HG03460 (cell line): ENCODE measurements around the gene HSPB7.
"Not testable (repeated sequence)": the region's sequence is repeated elsewhere in the genome, so short reads cannot be mapped to it uniquely, and the experiment has no call there.

Experiments
- ATAC-seq: cut with Tn5 transposase; IDR thresholded peaks from one replicate; pipeline ENCODE4 v1.9.1; 2021; ENCODE audit not compliant: unreplicated experiment

Gene HSPB7

DNA sequence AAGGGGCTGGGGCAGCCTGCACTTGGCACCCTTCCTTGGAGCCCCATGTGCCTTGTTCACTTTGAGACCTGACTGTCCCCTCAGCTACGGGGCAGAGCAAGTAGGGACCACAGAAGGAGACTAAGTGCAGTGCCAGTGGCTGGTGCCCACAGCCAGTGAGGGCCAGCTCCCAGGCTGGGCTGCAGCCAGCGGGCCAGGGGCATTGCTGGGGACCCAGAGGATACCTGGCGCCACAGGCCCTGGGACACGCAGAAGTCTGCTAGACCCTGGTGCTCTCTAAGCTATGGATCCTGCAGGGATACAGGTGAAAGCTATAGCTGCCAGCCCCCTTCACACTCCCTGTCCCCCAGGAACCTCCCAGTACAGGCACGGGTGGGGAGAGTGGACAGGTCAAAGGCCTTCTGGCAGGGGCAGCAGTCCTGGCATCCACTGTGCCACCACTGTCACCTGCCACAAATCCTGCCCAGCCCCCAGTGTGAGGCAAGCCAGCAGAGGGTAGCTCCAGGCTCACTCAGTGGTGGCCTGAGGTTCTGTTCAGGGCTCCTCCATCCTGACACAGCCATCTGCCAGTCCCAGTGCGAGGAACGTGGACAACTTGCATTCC lies 5.3 kb upstream of the HSPB7 start:
- ATAC-seq = no peak

DNA sequence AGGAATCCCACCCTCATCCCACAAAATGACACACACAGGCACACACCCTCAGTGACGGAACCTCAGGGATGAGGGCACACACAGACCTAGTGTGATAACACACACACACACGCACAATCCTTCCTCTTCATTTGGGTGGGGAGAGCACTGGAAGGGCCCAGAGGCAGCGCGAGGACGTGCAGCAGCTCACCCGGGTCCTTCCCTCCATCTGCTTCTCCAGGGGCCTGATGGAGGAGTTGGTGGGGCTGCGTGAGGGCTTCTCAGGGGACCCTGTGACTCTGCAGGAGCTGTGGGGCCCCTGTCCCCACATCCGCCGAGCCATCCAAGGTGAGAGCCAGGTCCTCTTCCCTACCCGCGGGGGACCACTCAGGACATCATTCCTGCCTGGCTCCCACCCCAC lies 4.5 kb upstream of the HSPB7 start:
- no peak for ATAC-seq

DNA sequence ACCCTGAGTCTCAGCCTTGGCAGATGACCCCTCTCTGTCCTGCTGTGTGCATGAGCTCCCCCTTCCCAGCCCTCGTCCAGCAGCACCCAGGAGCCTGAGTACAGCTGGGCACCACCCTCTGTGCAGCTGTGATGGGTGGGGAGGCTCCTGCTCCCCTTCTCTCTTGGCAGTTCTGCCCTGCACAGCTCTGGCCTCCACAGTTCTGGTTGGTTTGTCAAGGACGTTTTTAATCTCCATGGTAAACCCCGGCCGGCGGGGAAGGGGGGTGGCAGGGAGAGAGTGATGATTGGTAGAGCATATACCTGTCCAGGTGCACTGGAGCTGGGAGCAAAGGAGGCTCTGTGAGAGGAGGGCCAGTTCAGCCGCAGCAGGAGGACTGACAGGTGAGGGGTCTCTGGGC lies 3.8 kb upstream of the HSPB7 start, which contains the start of gene CLCNKA:
Gene CLCNKA, plus strand, starts transcription at position 356 of the 400 bp plus-strand sequence. CDS start 584 bp downstream, outside the sequence.
- ATAC-seq = no peak

DNA sequence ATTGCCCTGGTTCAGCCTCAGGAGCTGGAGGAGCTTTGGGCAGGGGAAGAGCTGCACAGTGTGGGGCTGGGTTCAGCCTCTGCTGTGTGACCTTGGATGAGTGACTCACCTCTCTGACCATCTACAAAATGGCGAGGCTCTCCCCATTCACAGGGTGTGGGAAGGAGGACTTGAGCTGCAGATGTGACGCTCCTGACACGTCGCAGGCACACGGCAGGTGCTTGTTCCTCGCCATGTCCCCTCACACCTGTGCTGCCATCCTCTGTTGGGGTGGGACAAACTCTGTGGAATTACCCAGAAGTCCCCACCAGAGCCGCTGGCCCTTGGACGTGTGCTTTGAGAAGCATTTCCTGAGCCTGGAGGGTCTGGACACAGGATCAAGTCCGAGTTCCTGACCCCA lies 3.0 kb upstream of the HSPB7 start:
- not testable (repeated sequence) for ATAC-seq

DNA sequence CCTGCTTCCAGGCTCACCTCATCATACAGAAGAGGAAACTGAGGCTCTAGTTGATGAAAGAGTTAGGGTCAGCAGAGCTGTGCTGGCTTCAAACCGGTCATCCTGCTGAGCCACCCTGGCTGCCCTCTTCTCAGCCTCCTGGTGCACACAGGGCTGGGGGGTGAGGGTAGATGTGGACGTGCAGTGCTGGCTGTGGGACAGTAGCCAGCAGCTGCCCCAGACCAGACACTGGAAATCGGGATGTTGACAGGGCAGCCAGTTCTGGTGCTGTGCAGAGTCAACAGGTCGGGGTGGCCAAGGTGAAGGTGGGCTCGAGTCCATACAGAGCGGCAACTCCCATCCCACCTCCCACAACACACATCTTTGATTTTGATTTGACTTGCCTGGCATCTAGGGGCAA lies 2.5 kb upstream of the HSPB7 start:
- no peak for ATAC-seq

DNA sequence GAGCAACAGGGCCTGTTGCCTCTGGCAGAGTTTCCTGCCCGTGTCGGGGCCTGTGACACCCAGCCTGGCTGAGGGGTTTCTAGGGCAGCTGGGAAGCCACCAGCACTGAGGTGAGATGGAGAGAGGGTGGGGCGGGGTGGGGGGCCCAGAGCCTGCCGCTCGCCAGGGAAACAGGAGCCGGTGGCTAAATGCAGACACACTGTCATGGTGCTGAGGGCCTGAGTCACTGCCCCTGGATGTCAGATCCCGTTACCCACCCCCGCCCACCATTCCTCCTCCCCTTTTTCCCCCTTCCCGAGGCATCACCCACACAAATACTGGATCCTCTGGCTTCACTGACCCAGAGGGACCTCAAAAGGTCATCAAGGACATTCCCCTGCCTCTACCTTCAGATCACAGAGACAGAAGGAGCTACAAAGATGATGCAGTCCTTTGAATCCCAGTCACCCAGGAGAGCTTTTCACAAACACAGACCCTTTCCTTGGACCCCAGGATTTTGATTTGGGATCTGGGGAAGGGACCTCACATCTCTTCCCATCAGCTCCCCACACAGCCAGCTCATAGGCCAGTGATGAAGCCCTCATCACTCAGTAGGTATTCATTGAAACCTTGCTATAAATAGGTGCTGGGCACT lies 1.9 kb upstream of the HSPB7 start:
- no peak for ATAC-seq

DNA sequence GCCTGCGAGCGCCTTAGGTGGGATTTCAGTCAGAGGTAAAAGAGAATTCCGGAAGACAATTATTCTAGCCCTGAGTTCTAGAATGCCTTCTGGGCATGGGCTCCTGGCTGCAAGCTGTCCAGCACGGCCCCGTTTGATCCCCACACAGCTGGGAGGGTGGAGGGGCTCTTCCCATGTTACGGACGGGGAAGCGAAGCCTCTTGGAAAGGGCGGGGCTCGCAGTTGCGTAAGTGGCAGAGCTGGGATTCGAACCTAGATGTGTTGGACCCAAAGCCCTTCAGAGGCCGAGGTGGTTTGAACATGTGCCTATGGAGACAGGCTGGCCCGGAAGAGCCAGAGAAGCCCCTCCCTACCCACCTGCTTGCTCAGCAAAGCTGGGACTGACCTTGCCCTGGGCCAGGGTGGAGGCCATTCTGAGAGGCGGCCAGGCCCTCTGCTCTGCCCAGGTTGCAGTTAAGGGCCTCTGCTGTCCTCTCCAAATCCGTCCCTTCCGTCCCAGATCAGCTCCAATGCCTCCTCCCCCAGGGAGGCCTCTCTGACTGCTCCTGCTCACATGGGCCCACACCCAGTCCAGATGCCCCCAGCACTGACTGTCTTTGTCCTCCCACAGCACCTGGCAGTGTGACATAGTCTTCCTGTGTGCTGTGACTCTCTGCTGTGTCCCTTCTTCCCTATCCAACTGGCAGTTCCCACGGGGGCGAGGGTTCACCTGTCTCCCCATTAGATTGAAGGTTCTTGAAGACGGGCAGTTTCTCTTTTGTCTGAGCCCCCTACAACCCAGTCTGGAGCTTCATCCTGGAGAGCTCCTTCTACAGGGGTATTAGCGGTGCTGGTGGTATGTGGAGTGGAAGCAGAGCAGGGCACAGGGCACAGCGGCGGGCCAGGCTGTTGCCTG lies 1.2 kb upstream of the HSPB7 start:
- no peak for ATAC-seq

DNA sequence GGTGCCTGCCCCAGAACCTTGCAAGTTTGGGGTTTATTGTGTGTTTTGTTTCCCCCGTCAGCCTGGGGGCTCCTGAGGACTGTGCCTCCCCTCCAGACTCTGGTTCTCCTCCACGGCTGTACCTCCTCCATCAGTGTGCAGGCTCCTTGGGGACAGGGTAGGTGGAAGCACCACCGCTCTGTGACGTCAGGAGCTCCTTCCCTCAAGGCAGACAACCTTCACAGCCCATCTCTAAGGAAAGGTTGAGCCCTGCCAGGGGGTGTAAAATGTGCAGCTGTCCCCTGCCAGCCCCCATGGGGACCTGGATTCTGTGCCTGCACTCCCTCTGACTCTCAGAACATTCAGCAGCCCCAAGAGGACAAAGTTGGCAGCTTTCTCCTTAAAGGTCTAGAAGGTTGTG lies 465 bp upstream of the HSPB7 start:
- ATAC-seq = no peak

DNA sequence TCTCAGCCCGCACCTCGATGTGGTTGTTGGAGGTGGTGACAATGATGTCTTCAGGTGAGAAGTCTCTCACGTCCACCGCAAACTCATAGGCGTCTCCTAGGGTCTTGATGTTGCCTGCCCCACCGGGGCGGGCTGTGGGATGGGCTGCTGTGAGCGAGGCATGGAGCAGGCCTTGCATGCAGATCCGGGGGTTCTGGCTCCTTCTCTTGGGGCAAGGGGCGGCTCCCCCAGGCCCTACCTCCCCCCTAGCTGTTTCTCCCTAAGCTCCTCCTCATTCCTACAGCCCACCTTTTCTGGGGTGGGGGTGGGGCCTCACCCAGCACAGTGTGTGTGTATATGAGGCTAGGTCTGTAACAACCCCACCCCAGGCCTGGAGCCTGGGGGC lies 775 bp downstream of the HSPB7 start:
- ATAC-seq = no peak

DNA sequence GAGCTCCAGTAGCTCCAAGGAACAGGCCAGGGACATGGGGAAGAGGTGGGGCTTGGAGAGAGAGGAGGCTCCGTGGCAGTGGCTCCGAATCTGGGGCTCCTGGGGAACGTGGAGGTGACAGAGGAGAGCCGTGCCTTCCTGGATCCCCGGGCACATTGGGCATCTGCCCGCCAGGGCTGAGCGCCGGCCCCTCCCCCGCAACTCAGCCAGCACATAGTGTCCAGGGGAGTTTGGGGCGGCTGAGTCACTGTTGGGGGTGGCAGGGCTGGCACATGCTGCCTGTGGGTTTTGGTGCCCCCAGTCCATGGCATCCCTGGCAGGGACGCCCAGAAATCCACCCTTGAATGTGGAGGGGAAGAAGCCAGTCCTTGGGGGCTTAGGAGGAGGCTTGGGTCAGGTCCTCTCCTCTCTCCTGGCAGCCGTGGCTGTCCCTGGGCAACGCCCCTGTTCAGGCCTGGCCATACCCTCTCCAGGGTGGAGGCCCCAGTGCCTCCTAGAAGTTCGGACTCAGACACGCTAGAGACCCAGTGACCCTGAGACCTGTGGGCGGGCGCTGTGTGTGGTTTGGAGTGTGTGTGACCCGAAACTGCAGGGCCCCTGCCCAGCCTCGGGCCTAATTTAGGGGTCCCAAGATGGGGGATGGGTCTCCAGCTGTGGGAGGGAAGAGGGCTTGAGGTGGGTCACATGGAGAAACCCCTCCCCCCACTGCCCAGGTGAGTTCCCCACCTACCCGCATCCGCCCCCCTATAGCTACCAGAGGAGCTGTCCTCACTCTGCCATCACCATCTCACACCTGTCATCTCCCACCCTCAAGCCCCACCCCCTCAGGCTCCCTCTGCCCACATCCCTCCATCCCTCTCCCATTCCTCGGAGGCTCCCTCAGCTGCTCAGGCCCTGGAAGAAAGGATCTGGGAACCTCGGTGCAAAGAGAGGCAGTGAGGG lies 1.6 kb downstream of the HSPB7 start:
- no peak for ATAC-seq

DNA sequence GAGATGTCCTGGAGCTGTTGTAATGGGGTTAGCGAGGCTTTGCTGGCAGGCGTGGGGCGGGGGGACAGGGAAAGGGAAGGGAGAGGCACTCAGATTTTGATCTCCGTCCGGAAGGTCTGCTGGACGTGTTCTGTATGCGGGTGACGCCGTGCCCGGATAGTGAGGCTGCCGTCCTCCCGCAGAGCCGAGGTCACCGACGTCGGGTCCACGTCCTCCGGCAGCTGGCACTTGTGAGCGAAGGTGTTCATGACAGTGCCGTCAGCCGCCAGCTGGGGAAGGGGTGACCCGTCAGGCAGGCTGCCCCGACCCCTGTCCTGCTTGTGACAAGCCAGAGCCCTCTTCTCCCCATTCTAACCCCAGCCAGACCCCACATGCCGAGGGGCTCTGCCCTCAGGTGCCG lies 2.4 kb downstream of the HSPB7 start:
- ATAC-seq = no peak

DNA sequence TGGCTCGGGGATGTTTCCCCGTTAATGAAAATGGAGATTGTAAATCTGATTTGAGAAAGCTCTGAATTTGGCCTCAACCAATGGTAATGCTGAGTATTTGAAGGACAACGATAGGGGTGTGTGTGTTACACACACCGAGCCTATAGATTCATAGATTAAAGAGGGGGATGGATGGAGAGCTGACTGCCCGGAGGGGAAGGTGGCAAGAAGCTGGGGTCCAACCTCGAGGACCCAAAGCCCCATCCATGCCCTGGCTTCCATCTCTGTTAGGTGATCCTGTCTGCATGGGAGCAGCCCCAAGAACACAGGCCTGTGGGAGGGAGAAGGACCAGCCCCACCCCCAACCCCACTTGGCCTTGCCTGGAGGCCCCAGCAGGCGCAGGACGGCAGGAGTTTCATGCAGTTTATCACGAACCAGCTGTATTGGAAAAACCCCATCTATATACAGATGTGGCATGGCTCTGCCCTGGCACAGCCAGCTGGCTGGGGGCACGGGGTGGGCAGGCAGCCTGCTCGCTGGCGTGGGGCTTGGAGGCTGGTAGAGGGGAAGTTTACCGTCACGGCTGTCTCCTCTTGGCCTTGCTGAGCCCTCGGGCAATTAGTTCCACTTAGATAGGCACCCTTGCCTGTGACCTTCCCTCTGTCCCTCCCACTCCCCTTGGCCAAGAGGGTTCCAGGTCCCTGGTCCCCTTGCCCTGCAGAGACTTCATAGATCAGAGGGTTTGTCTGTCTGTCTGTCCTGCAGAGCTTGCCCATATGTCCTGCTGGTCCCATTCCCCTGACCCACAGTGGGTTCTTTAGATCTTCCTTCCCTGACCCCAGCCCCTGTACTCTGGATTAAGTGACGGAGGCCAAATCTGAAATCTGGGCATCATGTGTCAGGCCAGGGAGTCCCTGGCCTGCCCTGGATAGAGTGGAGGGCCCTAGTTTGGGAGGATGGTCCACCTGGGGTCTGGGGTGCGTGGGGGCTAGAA lies 3.0 kb downstream of the HSPB7 start:
- no peak for ATAC-seq

DNA sequence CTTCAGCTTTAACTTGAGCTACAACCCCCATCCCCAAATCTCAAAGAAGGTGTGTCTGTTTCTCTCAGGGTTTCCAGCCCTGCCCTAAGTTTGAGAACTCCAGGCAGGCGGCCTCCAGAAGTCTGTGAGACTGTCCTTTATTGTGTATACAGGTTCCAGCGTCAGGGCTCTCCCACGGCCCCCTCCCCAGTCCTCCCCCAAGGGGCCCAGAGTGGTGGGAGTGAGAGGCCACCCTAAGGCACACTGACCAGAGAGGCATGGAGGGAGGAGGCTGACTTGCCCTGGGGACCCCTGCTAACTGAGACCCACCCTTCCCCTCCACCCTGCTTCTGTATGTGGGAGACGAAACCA lies 4.0 kb downstream of the HSPB7 start:
- ATAC-seq = no peak

DNA sequence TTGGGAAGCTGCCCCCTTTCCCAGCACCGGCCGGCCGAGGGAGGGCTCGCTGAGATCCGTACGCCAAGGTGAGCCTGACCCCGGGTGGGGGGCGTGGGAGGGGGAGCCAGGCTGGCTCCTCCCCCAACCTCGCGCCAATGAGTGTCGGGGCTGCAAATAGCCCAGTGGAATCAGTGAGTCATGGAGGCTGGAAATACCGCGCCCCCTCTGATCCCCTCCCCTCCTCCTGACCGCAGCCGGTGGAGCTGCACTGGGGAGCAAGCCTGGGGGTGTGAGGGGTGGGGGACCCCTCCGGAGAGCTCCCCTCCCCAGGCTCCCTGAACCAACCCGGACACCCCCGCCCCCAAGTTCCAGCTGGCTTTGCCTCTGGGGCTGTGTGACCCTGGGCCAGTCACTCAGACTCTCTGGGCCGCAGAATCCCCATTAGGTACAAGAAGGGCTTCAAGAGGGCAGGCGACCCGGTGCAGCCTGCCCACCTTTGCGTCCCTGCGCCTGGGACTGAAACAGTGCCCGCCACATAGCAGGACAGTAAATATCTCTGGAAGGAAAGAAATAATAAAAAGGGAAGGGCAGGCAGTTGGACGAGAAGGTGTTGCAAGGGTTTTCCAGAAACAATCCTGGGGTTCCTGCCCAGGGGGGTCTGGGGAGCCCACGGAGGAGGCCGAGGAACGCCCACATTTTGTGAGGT lies 4.5 kb downstream of the HSPB7 start:
- no peak for ATAC-seq

DNA sequence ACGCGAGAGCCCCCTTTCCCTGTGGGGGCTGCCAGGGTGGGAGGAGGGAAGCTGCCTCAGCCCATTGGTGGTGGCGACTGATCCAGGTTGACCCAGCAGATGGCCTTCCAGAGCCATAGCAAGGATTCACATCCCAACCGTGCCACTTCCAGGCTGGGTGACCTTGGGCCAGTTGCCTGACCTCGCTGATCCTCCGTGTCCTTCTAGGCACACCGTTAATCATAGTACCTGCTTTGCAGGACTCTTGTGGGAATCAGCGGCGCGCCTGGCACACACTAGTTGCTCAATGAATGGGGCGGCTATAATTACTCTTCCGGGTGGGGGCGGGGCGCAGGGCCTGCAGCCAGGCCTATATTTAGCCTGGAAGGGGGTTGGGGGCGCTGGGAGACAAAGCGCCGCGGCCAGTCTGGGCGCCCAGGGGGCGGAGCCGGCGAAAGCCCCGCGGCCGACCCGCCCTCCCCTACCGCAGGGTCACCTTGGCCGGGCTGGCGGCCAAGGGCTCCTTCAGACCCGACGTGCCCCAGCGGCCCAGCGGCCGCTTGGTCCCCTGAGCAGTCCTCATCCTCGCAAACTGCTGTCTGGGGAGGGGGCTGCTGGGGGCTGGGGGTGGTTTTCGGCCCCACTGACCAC lies 5.1 kb downstream of the HSPB7 start:
- ATAC-seq = no peak

DNA sequence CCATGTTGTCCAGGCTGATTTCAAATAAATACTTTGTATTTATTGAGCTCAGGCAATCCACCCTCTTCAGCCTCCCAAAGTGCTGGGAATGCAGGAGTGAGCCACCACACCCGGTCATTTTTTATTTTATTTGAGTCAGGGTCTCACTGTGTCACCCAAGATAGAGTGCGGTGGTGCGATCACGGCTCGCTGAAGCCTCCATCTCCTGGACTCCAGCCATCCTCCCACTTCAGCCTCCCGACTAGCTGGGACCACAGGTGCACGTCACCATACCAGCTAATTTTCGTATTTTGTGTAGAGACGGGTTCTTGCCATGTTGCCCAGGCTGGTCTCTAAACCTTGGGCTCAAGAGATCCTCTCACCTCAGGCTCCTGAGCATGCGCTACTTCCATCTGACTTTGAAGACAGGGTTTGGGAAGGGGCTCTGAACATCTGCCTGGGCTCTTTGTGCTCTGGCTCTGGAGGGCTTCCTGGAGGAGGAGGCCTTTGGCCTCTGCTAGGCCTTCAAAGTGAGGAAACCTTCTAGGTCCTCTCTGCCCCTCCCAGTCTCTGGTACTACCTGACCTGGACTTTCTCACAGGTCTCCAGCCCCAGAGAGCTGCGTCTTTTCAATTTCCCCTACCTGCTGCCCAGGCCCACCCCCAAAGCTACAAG lies 5.8 kb downstream of the HSPB7 start:
- no peak for ATAC-seq

DNA sequence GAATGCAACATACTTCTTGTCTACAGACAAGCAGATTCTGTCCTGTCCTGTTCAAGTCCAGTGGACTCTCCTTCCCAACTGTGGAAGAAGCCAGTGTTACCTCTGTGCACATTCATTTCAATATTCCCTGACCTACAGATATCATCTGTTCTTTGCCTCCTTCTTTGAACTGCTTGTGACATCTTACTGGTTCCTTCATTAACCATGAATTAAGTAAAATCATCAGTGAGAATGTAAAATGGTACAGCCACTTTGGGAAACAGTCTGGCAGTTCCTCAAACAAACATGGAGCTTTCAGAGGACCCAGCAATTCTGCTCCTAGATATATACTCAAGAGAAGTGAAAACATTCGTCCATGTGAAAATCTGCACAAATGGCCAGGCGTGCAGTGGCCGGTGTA lies 7.0 kb downstream of the HSPB7 start:
- ATAC-seq = no peak

DNA sequence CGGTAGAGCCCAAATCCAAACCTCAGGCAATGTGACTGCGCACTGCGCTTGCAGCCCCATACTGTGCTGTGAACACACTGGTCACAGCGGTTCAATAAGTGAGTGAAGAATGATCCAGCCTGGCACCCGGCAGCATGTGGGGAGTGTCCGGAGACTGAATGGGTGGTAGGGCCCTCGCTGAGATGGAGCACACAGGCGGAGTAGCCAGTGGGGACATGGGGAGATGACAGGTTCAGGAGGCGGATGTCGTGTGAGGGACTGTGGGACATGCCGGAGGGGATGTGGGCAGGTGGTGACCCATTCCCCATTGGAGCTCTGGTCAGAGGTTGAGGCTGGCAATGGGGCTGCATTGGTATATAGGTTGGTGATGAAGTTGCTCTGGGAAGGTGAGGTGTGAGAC lies 8.2 kb downstream of the HSPB7 start:
- no peak for ATAC-seq
